MM.1S (cell line): ENCODE measurements around the gene PPP4R4.

Experiments used
- DNase-seq: peaks from one replicate; pipeline ENCODE4 v3.0.0-alpha.2; 2015
- H2AFZ ChIP-seq: fragments of 300-600 bp; sonication (generic); 2 replicates; pipeline ENCODE4 v1.6.0; 2016; ENCODE audit warnings: antibody characterized with exemption, low read length
- H3F3A ChIP-seq: fragments of 300-600 bp; sonication (generic); 2 replicates; pipeline ENCODE4 v1.6.1; 2016; ENCODE audit warnings: mild to moderate bottlenecking, antibody characterized with exemption, low read length, moderate library complexity, mixed read lengths; ENCODE audit not compliant: insufficient read depth
- H3K27ac ChIP-seq: fragments of 300-600 bp; sonication (generic); 2 replicates; pipeline ENCODE4 v1.5.1; 2016; ENCODE audit warnings: mild to moderate bottlenecking, low read length
- H3K27me3 ChIP-seq: fragments of 300-600 bp; sonication (generic); replicated peaks from 2 replicates; pipeline ENCODE4 v1.6.0; 2016; ENCODE audit warnings: low read length; ENCODE audit not compliant: insufficient read depth
- H3K36me3 ChIP-seq: fragments of 300-600 bp; sonication (generic); replicated peaks from 2 replicates; pipeline ENCODE4 v1.6.1; 2016; ENCODE audit warnings: mild to moderate bottlenecking, low read length, mixed read lengths; ENCODE audit not compliant: insufficient read depth
- H3K4me1 ChIP-seq: fragments of 300-600 bp; sonication (generic); 2 replicates; pipeline ENCODE4 v1.6.1; 2016; ENCODE audit warnings: low read length, mixed read lengths
- H3K4me2 ChIP-seq: fragments of 300-600 bp; sonication (generic); 2 replicates; pipeline ENCODE4 v1.6.0; 2016; ENCODE audit warnings: low read depth, low read length
- H3K4me3 ChIP-seq: fragments of 300-600 bp; sonication (generic); 2 replicates; pipeline ENCODE4 v1.5.1; 2016; ENCODE audit warnings: low read length, mixed read lengths
- H3K79me2 ChIP-seq: fragments of 300-600 bp; sonication (generic); 2 replicates; pipeline ENCODE4 v1.6.1; 2016; ENCODE audit warnings: mixed run types, low read length, mixed read lengths
- H3K9ac ChIP-seq: fragments of 300-600 bp; sonication (generic); 2 replicates; pipeline ENCODE4 v1.6.1; 2016; ENCODE audit warnings: low read length, mixed read lengths
- H3K9me2 ChIP-seq: fragments of 300-600 bp; sonication (generic); replicated peaks from 2 replicates; pipeline ENCODE4 v1.6.1; 2016; ENCODE audit warnings: mild to moderate bottlenecking, low read length, mixed read lengths; ENCODE audit not compliant: insufficient read depth
- H3K9me3 ChIP-seq: fragments of 300-600 bp; sonication (generic); replicated peaks from 2 replicates; pipeline ENCODE4 v1.6.1; 2016; ENCODE audit warnings: mild to moderate bottlenecking, low read length, mixed read lengths; ENCODE audit not compliant: insufficient read depth
- H4K20me1 ChIP-seq: fragments of 300-600 bp; sonication (generic); 2 replicates; pipeline ENCODE4 v1.6.1; 2016; ENCODE audit warnings: mild to moderate bottlenecking, low read length, moderate library complexity, mixed read lengths; ENCODE audit not compliant: insufficient read depth
- EZH2 ChIP-seq: fragments of 300-600 bp; sonication (generic); optimal IDR thresholded peaks from 2 replicates; pipeline ENCODE3; 2017; ENCODE audit warnings: low read depth, mild to moderate bottlenecking, antibody characterized with exemption, low read length, mixed read lengths
- EZH2phosphoT487 ChIP-seq: fragments of 300-600 bp; sonication (generic); IDR thresholded peaks from 2 replicates; pipeline ENCODE4 v1.6.1; 2018; ENCODE audit warnings: antibody characterized with exemption, low read length
- TF ChIP-seq, protein P1 (sequence below): fragments of 300-600 bp; sonication (generic); IDR thresholded peaks from 2 replicates; pipeline ENCODE4 v1.5.1; 2016; ENCODE audit warnings: antibody characterized with exemption, low read length, mixed read lengths

Gene PPP4R4

DNA sequence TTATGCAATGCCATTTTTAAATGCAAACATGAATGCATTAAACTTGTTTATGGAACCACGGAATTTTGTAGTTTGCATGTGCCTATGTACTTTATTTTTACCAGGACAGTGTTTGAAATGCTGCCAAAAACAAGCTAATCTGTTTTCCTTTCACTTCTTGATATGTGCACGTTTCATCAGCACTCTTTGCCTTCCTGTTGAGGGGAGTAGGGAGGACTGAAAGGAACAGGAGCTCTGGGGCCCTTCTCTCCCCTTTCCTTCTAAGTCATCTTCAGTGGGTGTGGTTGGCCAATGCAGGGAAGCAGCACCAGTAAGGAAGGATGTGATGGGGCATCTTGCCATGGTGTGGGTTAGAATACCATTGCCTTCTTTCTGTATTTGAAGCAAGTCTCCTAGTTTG, 12.1 kb upstream of the PPP4R4 start:
- no peak for DNase-seq
- H3K4me1 ChIP-seq = peaks cover 20% of the 10 kb centered on the region
- TF ChIP-seq, protein P1, sequence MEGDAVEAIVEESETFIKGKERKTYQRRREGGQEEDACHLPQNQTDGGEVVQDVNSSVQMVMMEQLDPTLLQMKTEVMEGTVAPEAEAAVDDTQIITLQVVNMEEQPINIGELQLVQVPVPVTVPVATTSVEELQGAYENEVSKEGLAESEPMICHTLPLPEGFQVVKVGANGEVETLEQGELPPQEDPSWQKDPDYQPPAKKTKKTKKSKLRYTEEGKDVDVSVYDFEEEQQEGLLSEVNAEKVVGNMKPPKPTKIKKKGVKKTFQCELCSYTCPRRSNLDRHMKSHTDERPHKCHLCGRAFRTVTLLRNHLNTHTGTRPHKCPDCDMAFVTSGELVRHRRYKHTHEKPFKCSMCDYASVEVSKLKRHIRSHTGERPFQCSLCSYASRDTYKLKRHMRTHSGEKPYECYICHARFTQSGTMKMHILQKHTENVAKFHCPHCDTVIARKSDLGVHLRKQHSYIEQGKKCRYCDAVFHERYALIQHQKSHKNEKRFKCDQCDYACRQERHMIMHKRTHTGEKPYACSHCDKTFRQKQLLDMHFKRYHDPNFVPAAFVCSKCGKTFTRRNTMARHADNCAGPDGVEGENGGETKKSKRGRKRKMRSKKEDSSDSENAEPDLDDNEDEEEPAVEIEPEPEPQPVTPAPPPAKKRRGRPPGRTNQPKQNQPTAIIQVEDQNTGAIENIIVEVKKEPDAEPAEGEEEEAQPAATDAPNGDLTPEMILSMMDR = no peak
- TF ChIP-seq EZH2phosphoT487 = no peak
- H3K79me2 ChIP-seq = no peaks in the 10 kb centered on the region
- H2AFZ ChIP-seq = no peak overlapping the region
- no peak overlapping the region for H3K9ac ChIP-seq
- no peak overlapping the region for H3K4me2 ChIP-seq
- H3K9me2 ChIP-seq = no peaks in the 10 kb centered on the region
- H3F3A ChIP-seq = 0 out of 2 replicates have a peak, but pooled peaks cover 4% of the 10 kb centered on the region
- H3K9me3 ChIP-seq = no peaks in the 10 kb centered on the region
- no peaks in the 10 kb centered on the region for H3K36me3 ChIP-seq
- H3K27ac ChIP-seq = no peak overlapping the region
- H3K27me3 ChIP-seq = no peaks in the 10 kb centered on the region
- H3K4me3 ChIP-seq = no peak overlapping the region
- no peaks in the 10 kb centered on the region for H4K20me1 ChIP-seq

DNA sequence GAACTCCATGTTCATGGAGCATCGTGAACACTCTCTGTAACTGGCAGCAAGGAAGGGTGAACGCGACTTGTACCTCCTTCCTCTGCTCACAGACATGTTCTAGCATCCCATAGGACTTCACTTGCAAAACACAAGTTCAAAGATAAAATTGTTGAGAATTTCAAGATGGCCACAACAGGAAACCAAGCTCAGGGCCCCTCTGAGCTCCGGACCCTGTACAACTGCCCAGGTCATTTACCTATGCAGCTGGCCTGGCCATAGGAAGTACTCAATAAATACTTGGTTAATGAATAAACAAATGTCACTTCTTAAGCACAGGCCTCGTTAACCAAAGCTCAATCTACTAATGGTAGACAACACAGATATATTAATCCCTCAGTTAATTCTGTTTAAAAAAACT, 11.7 kb upstream of the PPP4R4 start:
- Histone ChIP-seq H3K9me3 (no peaks in the 10 kb centered on the region), H3K36me3 (no peaks in the 10 kb centered on the region), H3K79me2 (no peaks in the 10 kb centered on the region), H3K27ac (no peak overlapping the region), H2AFZ (no peak overlapping the region), H3K4me2 (no peak overlapping the region), H3K9ac (no peak overlapping the region), H3K4me3 (no peak overlapping the region), H3K4me1 (peaks cover 15% of the 10 kb centered on the region), H3K27me3 (no peaks in the 10 kb centered on the region), H4K20me1 (no peaks in the 10 kb centered on the region), H3K9me2 (no peaks in the 10 kb centered on the region), H3F3A (0 out of 2 replicates have a peak, but pooled peaks cover 4% of the 10 kb centered on the region)
- DNase-seq = no peak
- TF ChIP-seq EZH2 (no peak), EZH2phosphoT487 (no peak)
- TF ChIP-seq, protein P1 = no peak

DNA sequence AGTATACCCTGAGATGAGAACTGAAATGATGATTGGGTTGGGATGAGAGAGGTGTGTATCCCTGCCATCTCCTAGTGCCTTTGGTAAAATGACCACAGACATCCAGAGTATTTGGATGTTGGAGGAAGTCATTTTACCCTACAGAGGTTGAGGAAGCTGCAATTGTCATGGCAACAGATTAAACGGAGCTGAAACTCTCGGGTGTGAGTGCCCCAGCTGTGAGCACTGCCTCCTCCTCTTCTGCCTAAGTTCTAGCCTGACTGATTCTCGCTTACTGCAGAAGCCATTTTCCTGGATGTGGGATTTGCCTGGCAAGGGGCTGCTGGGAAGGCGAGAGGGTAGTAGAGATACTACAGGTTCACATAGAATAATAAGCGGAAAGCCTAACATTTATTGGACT, 10.3 kb upstream of the PPP4R4 start:
- H3K79me2 ChIP-seq = no peaks in the 10 kb centered on the region
- peaks cover 7% of the 10 kb centered on the region; the same call in 1 of the 2 replicates for H3K4me1 ChIP-seq
- DNase-seq = no peak
- no peaks in the 10 kb centered on the region for H3K9me3 ChIP-seq
- H3K4me3 ChIP-seq = no peak overlapping the region
- no peaks in the 10 kb centered on the region for H3K27me3 ChIP-seq
- no peaks in the 10 kb centered on the region for H4K20me1 ChIP-seq
- H3K9ac ChIP-seq = no peak overlapping the region
- H3K4me2 ChIP-seq = no peak overlapping the region
- no peaks in the 10 kb centered on the region for H3F3A ChIP-seq
- TF ChIP-seq EZH2phosphoT487 (no peak), EZH2 (no peak)
- TF ChIP-seq, protein P1 = no peak
- no peaks in the 10 kb centered on the region for H3K36me3 ChIP-seq
- H3K9me2 ChIP-seq = no peaks in the 10 kb centered on the region
- no peak overlapping the region for H2AFZ ChIP-seq
- H3K27ac ChIP-seq = no peak overlapping the region
